Breast epithelium (tissue), 3 donors: ENCODE results near the gene SUMF1.

ENCODE experiments used
- POLR2AphosphoS5 ChIP-seq, 3 donors: sonication (generic); formaldehyde crosslinking; IDR thresholded peaks; one replicate each; pipeline ENCODE4 v1.6.1; 2017; ENCODE audit warnings: antibody characterized with exemption in 3 of 3
- TF ChIP-seq, protein P1 (sequence below), 3 donors: fragments of 450-650 bp; IDR thresholded peaks; one replicate each; pipeline ENCODE4 v1.5.1; 2016 to 2017; ENCODE audit warnings: antibody characterized with exemption in 3 of 3, mild to moderate bottlenecking in 3 of 3, moderate library complexity in 3 of 3

DNA sequence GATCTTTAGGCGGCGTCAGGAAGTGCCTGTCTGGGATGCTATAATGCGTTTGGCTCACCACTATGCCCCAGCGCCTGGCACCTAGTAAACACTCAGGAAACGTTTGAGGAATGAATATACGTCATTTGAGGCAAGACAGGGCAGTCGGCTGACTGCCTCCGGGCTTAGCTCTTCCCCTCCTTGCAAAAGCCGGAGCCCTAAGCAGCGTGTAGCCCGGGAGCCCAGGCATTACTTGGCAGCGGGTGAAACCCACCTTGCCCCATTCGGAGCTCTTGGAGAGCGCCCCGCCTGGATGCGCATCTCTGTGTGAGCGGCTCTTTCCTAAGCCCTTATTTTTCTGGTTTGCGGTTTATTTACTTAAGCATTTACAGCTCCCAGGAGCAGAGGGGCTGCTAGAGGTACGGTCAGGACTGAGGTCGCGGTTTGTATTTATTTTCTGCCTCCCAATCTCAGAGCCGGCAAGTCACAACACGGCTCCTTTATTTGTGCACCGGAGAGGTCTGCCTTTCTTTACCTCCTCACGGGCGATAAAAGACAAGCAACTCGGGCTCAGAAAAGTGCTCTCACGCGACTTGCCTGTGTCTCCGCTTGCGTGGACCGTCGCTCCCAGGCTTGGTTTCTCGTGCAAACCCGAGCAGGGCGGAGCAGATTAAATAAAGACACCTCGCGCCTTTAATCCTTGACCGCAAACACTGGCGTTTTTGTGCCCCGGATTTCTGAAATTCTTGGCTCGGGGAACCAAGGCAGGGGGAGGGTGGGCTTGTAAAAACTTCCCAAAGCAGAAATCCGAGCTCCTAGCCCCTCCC, 25.3 kb upstream of the SUMF1 start:
- no peak for TF ChIP-seq POLR2AphosphoS5 (IDR thresholded peaks at IDR 0.05)
- TF ChIP-seq, protein P1, sequence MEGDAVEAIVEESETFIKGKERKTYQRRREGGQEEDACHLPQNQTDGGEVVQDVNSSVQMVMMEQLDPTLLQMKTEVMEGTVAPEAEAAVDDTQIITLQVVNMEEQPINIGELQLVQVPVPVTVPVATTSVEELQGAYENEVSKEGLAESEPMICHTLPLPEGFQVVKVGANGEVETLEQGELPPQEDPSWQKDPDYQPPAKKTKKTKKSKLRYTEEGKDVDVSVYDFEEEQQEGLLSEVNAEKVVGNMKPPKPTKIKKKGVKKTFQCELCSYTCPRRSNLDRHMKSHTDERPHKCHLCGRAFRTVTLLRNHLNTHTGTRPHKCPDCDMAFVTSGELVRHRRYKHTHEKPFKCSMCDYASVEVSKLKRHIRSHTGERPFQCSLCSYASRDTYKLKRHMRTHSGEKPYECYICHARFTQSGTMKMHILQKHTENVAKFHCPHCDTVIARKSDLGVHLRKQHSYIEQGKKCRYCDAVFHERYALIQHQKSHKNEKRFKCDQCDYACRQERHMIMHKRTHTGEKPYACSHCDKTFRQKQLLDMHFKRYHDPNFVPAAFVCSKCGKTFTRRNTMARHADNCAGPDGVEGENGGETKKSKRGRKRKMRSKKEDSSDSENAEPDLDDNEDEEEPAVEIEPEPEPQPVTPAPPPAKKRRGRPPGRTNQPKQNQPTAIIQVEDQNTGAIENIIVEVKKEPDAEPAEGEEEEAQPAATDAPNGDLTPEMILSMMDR (IDR thresholded peaks at IDR 0.05), result no peak
